Thyroid gland (tissue), 4 donors: ENCODE measurements around the gene CKAP5.

Experiments
- POLR2A ChIP-seq, 2 donors: fragments of 450-650 bp; IDR thresholded peaks; one replicate each; pipeline ENCODE4 v1.6.1; 2017; ENCODE audit warnings: antibody characterized with exemption in 2 of 2, mild to moderate bottlenecking in 2 of 2, moderate library complexity in 1 of 2
- TF ChIP-seq, protein P1 (sequence below), 6 experiments: fragments of 200-600 bp in 3 of 6; fragments of 450-650 bp in 3 of 6; sonication (generic) in 3 of 6; IDR thresholded peaks; one replicate each; pipeline ENCODE4 v1.5.1; 2016 to 2019; ENCODE audit warnings: antibody characterized with exemption in 6 of 6, mild to moderate bottlenecking in 2 of 6, inconsistent platforms in 1 of 6, moderate library complexity in 1 of 6

DNA sequence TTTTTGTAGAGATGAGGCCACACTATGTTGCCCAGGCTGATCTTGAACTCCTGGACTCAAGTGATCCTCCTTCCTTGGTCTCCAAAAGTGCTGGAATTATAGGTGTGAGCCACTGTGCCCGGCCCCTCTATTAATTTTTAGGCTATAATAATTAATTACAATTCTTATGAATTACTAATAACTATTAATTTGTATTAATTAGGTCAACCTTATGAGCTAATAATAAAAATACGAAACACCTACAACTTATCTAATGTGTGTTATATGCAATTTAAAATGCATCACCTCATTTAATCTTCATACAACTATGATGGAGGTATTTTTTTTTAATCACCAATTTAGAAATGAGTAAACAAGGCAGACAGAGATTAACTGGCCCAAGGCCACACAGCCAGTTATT, 46.0 kb upstream of the CKAP5 start:
- no peak for TF ChIP-seq POLR2A (IDR thresholded peaks at IDR 0.05)
- TF ChIP-seq, protein P1, sequence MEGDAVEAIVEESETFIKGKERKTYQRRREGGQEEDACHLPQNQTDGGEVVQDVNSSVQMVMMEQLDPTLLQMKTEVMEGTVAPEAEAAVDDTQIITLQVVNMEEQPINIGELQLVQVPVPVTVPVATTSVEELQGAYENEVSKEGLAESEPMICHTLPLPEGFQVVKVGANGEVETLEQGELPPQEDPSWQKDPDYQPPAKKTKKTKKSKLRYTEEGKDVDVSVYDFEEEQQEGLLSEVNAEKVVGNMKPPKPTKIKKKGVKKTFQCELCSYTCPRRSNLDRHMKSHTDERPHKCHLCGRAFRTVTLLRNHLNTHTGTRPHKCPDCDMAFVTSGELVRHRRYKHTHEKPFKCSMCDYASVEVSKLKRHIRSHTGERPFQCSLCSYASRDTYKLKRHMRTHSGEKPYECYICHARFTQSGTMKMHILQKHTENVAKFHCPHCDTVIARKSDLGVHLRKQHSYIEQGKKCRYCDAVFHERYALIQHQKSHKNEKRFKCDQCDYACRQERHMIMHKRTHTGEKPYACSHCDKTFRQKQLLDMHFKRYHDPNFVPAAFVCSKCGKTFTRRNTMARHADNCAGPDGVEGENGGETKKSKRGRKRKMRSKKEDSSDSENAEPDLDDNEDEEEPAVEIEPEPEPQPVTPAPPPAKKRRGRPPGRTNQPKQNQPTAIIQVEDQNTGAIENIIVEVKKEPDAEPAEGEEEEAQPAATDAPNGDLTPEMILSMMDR (IDR thresholded peaks at IDR 0.05) = no peak
